ENCODE data around the gene RAB26.

The RAB26 gene

GRCh38 chr16:2178321-2179106 lies 30.1 kb downstream of the RAB26 start:
- peak in 1 of 2 donors; percentile 28 for DNase-seq (ENCODE audit: low read depth in 2 of 2)

- DNase-seq (ENCODE audit: low read depth in 2 of 2): no peak
Observed at GRCh38 chr16:2179107-2179501, 30.7 kb downstream of the RAB26 start.

- DNase-seq (ENCODE audit: low read depth in 2 of 2): no peak
Observed at GRCh38 chr16:2179576-2179975, 31.2 kb downstream of the RAB26 start.

- no peak for DNase-seq (ENCODE audit: low read depth in 2 of 2)
Observed at GRCh38 chr16:2180461-2180860, 32.0 kb downstream of the RAB26 start.

- no peak for DNase-seq (ENCODE audit: low read depth in 2 of 2)
Observed at GRCh38 chr16:2180962-2181923, 32.8 kb downstream of the RAB26 start.

- no peak for DNase-seq (ENCODE audit: low read depth in 2 of 2)
Observed at GRCh38 chr16:2181952-2182351, 33.5 kb downstream of the RAB26 start.

GRCh38 chr16:2183671-2184070 lies 35.2 kb downstream of the RAB26 start:
- no peak for DNase-seq (ENCODE audit: low read depth in 2 of 2)

- DNase-seq (ENCODE audit: low read depth in 2 of 2): no peak
Observed at GRCh38 chr16:2184346-2184745, 35.9 kb downstream of the RAB26 start.

GRCh38 chr16:2184962-2185361 lies 36.5 kb downstream of the RAB26 start:
- DNase-seq (ENCODE audit: low read depth in 2 of 2): no peak

- no peak for DNase-seq (ENCODE audit: low read depth in 2 of 2)
Observed at GRCh38 chr16:2186064-2186463, 37.6 kb downstream of the RAB26 start.

GRCh38 chr16:2186505-2186904 lies 38.1 kb downstream of the RAB26 start:
- DNase-seq (ENCODE audit: low read depth in 2 of 2): no peak

GRCh38 chr16:2187212-2187611 lies 38.8 kb downstream of the RAB26 start:
- DNase-seq (ENCODE audit: low read depth in 2 of 2): no peak

- DNase-seq (ENCODE audit: low read depth in 2 of 2): no peak
Observed at GRCh38 chr16:2188395-2188794, 40.0 kb downstream of the RAB26 start.

GRCh38 chr16:2189252-2189893 lies 40.9 kb downstream of the RAB26 start:
- no peak for DNase-seq (ENCODE audit: low read depth in 2 of 2)

- DNase-seq (ENCODE audit: low read depth in 2 of 2): no peak
Observed at GRCh38 chr16:2190002-2190658, 41.7 kb downstream of the RAB26 start.

GRCh38 chr16:2190659-2191445 lies 42.4 kb downstream of the RAB26 start:
- DNase-seq (ENCODE audit: low read depth in 2 of 2): no peak

GRCh38 chr16:2191446-2191706 lies 43.0 kb downstream of the RAB26 start:
- DNase-seq (ENCODE audit: low read depth in 2 of 2): no peak

- no peak for DNase-seq (ENCODE audit: low read depth in 2 of 2)
Observed at GRCh38 chr16:2194166-2194834, 45.9 kb downstream of the RAB26 start.

GRCh38 chr16:2194852-2195321 lies 46.5 kb downstream of the RAB26 start:
- no peak for DNase-seq (ENCODE audit: low read depth in 2 of 2)

- no peak for DNase-seq (ENCODE audit: low read depth in 2 of 2)
Observed at GRCh38 chr16:2195322-2196161, 47.1 kb downstream of the RAB26 start.

Measured in activated CD4-positive, alpha-beta T cell treated with anti-CD3 and anti-CD28 coated beads for 24 hours (primary cell).